Caco-2 (cell line): Measurements from ENCODE around the gene TMOD1. TPM values are rescaled to one million over a fixed set of nuclear protein-coding genes. Genes with fewer than 3 reads are reported as not detected.

ENCODE experiments used
- BruUV-seq: library from RNA; stranded (reverse); fragments of 400-500 nt; replicated peaks from 2 replicates; lab custom pipeline; 2021; lab: Mats Ljungman, UMichigan
- CTCF ChIA-PET: fragments of 300-600 bp; sonication (Branson Sonifier 250); formaldehyde crosslinking; loops from one replicate; lab custom pipeline; 2022; ENCODE audit warnings: antibody characterized with exemption; lab: Charles Lee
- POLR2A ChIA-PET: fragments of 300-600 bp; sonication (Branson Sonifier 250); formaldehyde crosslinking; loops from one replicate; lab custom pipeline; 2022; ENCODE audit warnings: antibody characterized with exemption; lab: Charles Lee
- DNase-seq, 2 experiments: peaks; one replicate each; pipeline versions ENCODE4 v3.0.0 to v3.0.0-alpha.2; 2020 to 2022
- H3K27me3 ChIP-seq: replicated peaks from 2 replicates; pipeline ENCODE4 v1.6.0; 2011; ENCODE audit warnings: low read length; ENCODE audit not compliant: control insufficient read depth, insufficient read depth
- H3K36me3 ChIP-seq: 2 replicates; pipeline ENCODE4 v1.5.1; 2011; ENCODE audit warnings: low read length; ENCODE audit not compliant: control insufficient read depth, insufficient read depth
- H3K4me1 ChIP-seq: fragments of 250-450 bp; sonication (Bioruptor Pico); 2 replicates; pipeline ENCODE4 v1.5.1; 2020; ENCODE audit warnings: mild to moderate bottlenecking
- H3K4me3 ChIP-seq: 2 replicates; pipeline ENCODE4 v1.5.1; 2011; ENCODE audit warnings: low read depth, mild to moderate bottlenecking, control low read depth, low read length
- H3K9me3 ChIP-seq: fragments of 250-450 bp; sonication (Bioruptor Pico); 2 replicates; pipeline ENCODE4 v1.5.1; 2020; ENCODE audit warnings: mild to moderate bottlenecking, moderate library complexity
- H3K27ac Mint-ChIP-seq: one replicate; pipeline ENCODE4 v1.8.0; 2022; ENCODE audit warnings: mixed read lengths; ENCODE audit not compliant: unreplicated experiment
- H3K27me3 Mint-ChIP-seq: one replicate; pipeline ENCODE4 v1.8.0; 2022; ENCODE audit warnings: mixed read lengths; ENCODE audit not compliant: insufficient read depth, unreplicated experiment
- H3K36me3 Mint-ChIP-seq: one replicate; pipeline ENCODE4 v1.8.0; 2022; ENCODE audit warnings: mild to moderate bottlenecking, mixed read lengths; ENCODE audit not compliant: insufficient read depth, unreplicated experiment
- H3K4me1 Mint-ChIP-seq: one replicate; pipeline ENCODE4 v1.8.0; 2022; ENCODE audit warnings: low read depth, mixed read lengths; ENCODE audit not compliant: unreplicated experiment
- H3K4me3 Mint-ChIP-seq: one replicate; pipeline ENCODE4 v1.8.0; 2022; ENCODE audit warnings: mild to moderate bottlenecking, moderate library complexity, mixed read lengths; ENCODE audit not compliant: unreplicated experiment
- H3K9me3 Mint-ChIP-seq: one replicate; pipeline ENCODE4 v1.8.0; 2022; ENCODE audit warnings: mixed read lengths; ENCODE audit not compliant: unreplicated experiment
- intact Hi-C: fragments of 100-400 bp; cut with micrococcal nuclease; formaldehyde crosslinking; loops from one replicate; pipeline ENCODE4 v1.10.0; 2022; ENCODE audit not compliant: unreplicated experiment
- total RNA-seq: library from RNA; stranded (reverse); gene quantifications from 2 replicates; pipeline ENCODE4 v1.2.3, GENCODE V29; 2022
- TF ChIP-seq, protein P1 (sequence below), 2 experiments: fragments of 200-600 bp in 1 of 2; IDR thresholded peaks; 1 replicate in 1 of 2; 2 replicates in 1 of 2; pipeline versions ENCODE4 v1.5.1 to v1.8.0; 2011 to 2022; ENCODE audit warnings: antibody characterized with exemption in 1 of 2, control low read depth in 1 of 2, inconsistent platforms in 1 of 2, low read depth in 1 of 2, low read length in 1 of 2, mild to moderate bottlenecking in 1 of 2, moderate library complexity in 1 of 2; ENCODE audit not compliant: insufficient read depth in 1 of 2, severe bottlenecking in 1 of 2, unreplicated experiment in 1 of 2

The TMOD1 gene
- total RNA-seq, 1 experiment from 2014 or later, result 1.1 TPM

DNA sequence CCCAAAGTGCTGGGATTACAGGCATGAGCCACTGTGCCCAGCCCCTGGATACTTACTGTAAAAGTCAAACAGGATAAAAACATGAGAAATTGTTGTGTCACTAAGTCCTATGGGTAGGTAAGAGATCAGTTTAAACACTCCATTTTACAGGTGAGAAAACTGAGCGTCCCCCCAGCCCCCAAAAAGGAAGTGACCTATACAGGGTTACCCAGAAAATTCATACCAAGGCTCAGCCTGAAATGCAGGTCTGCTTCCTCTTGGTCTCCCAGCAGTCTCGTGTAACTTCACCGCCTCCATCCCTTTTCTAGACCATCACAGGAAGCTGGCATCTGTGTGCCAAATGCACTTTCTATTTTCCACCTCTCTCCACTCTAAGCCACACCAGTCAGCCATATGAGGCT is 57.2 kb downstream of the TMOD1 start:
- H3K9me3 ChIP-seq, result no peaks in the 10 kb centered on the region
- H3K36me3 Mint-ChIP-seq, result peaks cover 4% of the 10 kb centered on the region
- POLR2A ChIA-PET, result no interaction called here
- no peaks in the 10 kb centered on the region for H3K4me1 ChIP-seq
- no peaks in the 10 kb centered on the region for H3K4me1 Mint-ChIP-seq
- no peaks in the 10 kb centered on the region for H3K27me3 Mint-ChIP-seq
- no peaks in the 10 kb centered on the region for H3K9me3 Mint-ChIP-seq
- BruUV-seq, result no TSS peak
- H3K4me3 Mint-ChIP-seq, result no peak overlapping the region
- intact Hi-C loops, result no loop called here
- TF ChIP-seq, protein P1, sequence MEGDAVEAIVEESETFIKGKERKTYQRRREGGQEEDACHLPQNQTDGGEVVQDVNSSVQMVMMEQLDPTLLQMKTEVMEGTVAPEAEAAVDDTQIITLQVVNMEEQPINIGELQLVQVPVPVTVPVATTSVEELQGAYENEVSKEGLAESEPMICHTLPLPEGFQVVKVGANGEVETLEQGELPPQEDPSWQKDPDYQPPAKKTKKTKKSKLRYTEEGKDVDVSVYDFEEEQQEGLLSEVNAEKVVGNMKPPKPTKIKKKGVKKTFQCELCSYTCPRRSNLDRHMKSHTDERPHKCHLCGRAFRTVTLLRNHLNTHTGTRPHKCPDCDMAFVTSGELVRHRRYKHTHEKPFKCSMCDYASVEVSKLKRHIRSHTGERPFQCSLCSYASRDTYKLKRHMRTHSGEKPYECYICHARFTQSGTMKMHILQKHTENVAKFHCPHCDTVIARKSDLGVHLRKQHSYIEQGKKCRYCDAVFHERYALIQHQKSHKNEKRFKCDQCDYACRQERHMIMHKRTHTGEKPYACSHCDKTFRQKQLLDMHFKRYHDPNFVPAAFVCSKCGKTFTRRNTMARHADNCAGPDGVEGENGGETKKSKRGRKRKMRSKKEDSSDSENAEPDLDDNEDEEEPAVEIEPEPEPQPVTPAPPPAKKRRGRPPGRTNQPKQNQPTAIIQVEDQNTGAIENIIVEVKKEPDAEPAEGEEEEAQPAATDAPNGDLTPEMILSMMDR (IDR thresholded peaks at IDR 0.05; ENCODE audit: insufficient read depth in 1 of 2, low read depth in 1 of 2, low read length in 1 of 2, severe bottlenecking in 1 of 2, unreplicated experiment in 1 of 2), result no peak
- H3K27me3 ChIP-seq, result no peaks in the 10 kb centered on the region; the same call in 1 of the 2 replicates
- H3K4me3 ChIP-seq, result no peak overlapping the region
- CTCF ChIA-PET, result no interaction called here
- no peaks in the 10 kb centered on the region for H3K36me3 ChIP-seq
- DNase-seq, result no peak
- H3K27ac Mint-ChIP-seq, result peak overlapping the region; percentile 36

DNA sequence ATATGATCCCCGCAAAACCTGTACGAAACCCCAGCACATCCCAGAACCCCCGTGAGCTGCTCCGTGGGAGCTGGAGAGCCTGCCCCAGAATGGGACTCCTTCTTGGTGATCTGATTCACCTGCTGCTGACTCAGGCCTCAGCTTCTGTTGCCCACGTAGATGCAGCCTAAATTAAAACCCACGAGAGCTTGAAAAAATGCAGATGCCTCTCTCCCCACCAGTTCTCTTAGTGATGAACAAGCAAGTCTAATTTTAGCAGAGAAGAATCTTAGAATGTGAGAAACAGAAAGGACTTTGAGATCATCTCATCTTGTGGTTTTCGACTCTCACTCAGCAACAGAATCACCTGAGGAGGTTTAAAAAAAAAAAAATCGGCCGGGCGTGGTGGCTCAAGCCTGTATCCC is 57.6 kb downstream of the TMOD1 start:
- no peak overlapping the region for H3K4me3 Mint-ChIP-seq
- ChIA-PET CTCF (no interaction called here), POLR2A (no interaction called here)
- intact Hi-C loops, result no loop called here
- TF ChIP-seq, protein P1 (IDR thresholded peaks at IDR 0.05; ENCODE audit: insufficient read depth in 1 of 2, low read depth in 1 of 2, low read length in 1 of 2, severe bottlenecking in 1 of 2, unreplicated experiment in 1 of 2), result no peak
- DNase-seq, result no peak
- Histone ChIP-seq H3K9me3 (no peaks in the 10 kb centered on the region), H3K4me1 (no peaks in the 10 kb centered on the region), H3K36me3 (no peaks in the 10 kb centered on the region), H3K27me3 (no peaks in the 10 kb centered on the region; the same call in 1 of the 2 replicates), H3K4me3 (no peak overlapping the region)
- peak overlapping the region; percentile 36 for H3K27ac Mint-ChIP-seq
- H3K36me3 Mint-ChIP-seq, result peaks cover 4% of the 10 kb centered on the region
- no peaks in the 10 kb centered on the region for H3K9me3 Mint-ChIP-seq
- BruUV-seq, result no TSS peak
- no peaks in the 10 kb centered on the region for H3K4me1 Mint-ChIP-seq
- no peaks in the 10 kb centered on the region for H3K27me3 Mint-ChIP-seq

DNA sequence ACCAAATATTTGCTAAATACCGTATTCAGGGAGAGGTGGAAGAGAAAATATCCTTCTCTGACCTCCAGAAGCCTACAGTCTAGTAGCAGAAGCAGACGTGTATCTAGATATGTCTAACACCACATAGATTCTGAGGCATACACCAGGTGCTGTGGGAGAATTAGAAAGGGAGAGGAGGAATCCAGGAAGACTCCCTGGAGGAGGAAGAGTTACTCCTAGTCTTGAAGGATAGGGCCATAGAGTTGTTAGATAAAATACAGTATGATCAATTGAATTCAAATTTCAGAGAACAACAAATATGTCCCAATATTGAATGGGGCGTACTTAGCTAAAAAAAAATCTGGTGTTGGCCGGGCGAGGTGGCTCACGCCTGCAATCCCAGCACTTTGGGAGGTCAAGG is 58.7 kb downstream of the TMOD1 start:
- POLR2A ChIA-PET, result no interaction called here
- CTCF ChIA-PET, result no interaction called here
- H3K36me3 Mint-ChIP-seq, result peaks cover 4% of the 10 kb centered on the region

More for the DNA sequence above, 58.7 kb downstream of the TMOD1 start:
- DNase-seq, result no peak
- Histone ChIP-seq H3K4me3 (no peak overlapping the region), H3K36me3 (no peaks in the 10 kb centered on the region), H3K9me3 (no peaks in the 10 kb centered on the region), H3K27me3 (no peaks in the 10 kb centered on the region), H3K4me1 (0 out of 2 replicates have a peak, but pooled peaks cover 4% of the 10 kb centered on the region)
- Mint-ChIP-seq H3K27me3 (no peaks in the 10 kb centered on the region), H3K9me3 (no peaks in the 10 kb centered on the region), H3K27ac (no peak overlapping the region), H3K4me1 (no peaks in the 10 kb centered on the region), H3K4me3 (no peak overlapping the region)
- BruUV-seq, result no TSS peak
- TF ChIP-seq, protein P1 (IDR thresholded peaks at IDR 0.05; ENCODE audit: insufficient read depth in 1 of 2, low read depth in 1 of 2, low read length in 1 of 2, severe bottlenecking in 1 of 2, unreplicated experiment in 1 of 2), result no peak
- intact Hi-C loops, result no loop called here
